HG03045 (cell line): ENCODE data around the gene COL17A1.

Experiments
- ATAC-seq: cut with Tn5 transposase; IDR thresholded peaks from one replicate; pipeline ENCODE4 v1.9.1; 2021; ENCODE audit warnings: mild to moderate bottlenecking, moderate library complexity; ENCODE audit not compliant: unreplicated experiment

Gene COL17A1

DNA sequence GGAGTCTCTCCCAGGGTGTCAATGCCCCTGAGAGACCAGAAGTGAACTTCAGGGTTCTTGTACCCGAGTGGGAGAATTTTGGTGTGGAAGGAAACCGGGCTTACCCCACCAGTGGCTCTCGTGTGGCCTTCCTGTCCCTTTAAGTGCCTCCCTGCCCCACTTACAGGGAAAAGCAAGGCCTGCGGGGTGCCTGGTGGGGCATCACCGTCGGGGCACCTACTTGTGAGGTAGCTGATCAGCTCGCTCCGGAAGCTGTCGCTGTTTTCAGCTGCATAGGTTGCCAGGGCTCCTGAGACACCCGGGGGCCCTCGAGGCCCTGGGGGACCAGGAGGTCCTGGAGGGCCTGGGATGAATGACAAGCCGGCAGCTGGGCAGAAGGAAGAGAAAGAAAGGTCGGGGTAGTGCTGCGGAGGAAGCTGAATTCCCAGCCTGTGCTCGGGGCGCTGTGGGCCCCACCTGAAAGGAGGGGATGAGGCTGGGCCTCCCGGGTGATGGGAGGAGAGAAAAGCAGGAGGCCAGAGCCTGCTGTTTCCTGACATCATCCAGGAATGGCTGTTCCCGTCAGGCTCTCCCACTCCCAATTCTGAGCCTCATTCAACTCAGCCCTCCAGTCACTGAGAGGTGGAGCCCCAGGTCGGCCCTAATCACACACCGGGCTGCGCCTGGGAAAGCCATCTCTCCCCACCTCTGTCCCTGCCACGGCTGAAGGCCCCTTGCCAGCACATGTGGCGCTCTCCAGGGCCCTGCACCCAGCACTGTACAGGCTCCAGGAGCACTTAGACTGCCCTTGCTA, 51.1 kb downstream of the COL17A1 start:
- ATAC-seq, result no peak

DNA sequence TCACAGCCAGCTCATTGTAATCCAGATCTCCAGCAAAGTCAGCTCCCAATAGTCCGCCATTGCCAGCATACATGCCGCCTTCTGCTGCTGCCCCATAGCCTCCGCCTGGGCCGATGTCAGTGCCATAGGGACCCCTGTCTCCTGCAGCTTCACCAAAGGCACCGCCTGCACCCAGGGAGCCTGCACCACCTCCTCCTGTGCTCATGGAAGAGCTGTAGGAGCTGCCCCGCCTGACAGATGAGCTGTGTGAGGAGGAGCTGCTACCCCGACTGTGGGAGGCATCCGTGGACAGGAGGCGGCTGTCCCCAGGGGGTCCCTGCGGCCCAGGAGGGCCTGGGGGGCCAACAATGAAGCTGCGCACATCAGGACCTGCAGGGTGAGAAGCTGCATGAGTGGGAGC, 51.7 kb downstream of the COL17A1 start:
- ATAC-seq, result no peak

DNA sequence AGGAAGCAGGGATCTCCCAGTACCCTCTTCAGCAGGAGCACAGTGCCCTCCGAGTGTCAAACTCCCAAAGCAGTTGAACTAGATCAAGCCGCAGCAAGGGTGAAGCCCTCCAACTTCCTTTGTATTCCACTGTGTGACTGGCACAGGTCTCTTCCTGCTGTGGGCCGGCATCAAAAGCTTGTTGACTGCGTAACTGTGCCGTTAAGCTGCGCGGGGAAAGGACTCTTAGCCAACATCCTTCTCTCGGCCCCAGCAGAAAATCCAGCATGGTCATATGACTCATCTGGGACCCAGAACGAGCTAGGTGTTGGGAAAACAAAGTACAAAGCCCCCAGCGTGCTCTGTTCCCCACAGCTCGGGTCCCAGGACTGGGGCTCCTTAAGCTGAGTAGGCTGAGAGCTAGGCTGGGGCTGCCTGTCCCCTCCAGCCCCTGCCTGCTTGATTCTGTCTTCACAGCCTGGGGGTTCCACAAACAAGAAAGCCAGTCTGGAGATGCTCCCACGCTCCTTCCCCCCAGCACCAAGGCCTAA, 52.2 kb downstream of the COL17A1 start:
- ATAC-seq, result no peak

DNA sequence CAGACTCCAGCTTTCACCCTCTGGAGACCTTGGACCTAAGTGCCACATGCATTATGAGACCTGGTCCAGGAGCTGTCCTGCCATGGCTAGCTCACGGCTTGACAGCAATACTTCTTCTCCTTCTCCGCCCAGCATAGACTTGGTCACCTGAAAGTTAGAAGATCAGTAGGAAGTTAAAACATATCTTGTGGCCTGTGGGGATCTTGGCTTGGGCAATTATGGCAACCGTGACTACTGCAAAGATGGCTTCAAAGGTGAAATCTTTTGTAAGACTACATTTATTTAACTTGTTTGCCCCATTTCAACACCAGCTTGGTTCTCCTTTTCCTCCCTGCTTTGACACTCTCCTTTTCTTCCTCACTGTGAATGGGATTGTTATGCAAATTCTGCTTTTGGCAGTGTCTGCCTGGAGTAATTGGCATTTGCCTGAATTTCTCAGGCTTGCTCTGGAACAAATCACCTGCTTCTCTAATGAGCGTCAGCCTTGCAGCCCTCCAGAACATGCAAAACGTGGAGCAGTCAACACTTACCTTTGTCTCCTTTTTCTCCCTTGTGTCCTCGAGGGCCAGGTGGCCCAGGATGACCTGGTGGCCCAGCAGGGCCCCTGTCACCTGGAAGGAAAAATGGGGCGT, 53.4 kb downstream of the COL17A1 start:
- ATAC-seq, result no peak

DNA sequence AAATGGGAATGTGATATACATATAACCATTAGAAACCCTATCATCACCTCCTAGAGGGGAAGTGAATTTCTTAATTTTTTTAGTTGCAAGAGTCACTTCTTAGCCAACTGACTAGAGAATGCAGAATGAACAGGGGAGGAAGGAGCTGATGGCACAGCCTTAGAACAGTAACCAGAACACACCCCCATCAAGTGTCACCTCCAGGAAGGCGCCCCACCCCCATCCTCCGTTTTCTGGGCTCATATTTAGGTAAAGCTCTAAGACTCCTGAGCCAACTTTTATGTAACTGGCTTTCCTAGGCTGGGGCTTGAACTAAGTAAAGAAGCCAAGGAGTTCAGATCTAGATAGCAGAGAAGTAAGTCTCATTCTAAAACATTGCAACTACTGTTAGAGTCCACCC, 54.0 kb downstream of the COL17A1 start:
- no peak for ATAC-seq

DNA sequence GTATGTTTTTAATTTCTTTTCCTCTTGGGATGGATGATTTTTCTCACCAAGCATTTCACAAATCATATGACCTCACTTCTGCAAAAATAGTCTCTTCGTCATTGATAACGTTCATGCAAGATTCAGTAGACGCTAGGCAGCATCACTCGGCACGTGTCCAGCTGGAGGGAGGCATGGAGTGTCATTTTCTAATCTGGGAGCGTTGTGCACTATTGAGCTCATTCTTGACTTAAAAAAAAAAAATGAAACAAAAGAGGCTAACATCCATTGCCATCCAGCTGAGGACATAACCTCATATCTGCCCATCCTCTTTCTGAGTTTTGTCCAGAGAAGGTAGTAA, 56.2 kb downstream of the COL17A1 start:
- ATAC-seq, result no peak

DNA sequence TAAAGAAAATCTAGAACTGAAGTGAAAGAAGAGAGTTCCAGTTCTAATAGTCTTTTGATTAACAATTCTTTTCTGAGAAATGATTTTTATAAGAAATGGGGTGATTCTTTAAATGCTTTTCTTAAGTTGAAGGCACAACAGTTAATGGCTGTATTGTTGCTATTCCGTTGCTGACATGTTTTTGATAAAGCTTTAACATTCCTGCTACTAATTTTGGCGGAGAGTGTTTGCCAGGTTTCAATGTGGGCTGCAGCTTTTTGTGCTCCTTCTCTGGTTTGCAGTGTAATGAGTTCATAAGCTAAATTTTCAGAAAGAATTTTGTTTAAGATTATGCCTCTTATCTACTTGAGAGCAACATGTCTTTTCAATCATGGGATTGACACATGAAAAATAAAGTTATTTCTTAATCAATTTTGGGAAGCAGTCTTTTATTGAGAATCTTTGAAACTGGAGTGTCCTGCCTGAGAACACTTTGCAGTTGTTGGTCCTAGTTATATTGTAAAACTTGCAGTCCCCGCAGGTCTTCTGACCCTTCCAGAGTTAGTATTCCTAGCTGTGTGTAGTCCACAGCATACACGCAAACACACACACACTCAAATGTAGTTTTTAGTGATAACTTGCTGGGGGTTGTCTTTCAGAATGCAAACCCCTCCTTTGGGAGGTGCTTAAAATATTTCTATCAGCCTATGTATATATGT, 56.7 kb downstream of the COL17A1 start:
- ATAC-seq, result no peak

DNA sequence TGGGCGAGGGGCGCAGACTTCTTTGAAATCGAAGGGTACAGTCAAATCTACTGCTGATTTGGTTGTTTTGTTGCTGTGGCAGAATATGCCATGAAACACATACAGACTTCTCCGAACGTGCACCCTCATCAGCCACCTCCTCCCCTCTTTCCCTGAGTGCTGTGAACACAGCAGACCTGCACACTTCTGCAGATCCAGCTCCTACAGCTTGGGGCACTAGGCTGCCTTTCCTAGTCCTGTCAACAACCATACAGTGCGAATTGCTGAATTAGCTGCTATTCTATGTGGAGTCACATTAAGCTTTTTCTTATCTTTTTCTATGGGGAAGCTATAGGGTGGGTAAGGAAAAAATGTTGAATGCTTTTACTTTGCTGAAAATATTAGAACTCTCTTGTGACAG, 57.5 kb downstream of the COL17A1 start:
- no peak for ATAC-seq

DNA sequence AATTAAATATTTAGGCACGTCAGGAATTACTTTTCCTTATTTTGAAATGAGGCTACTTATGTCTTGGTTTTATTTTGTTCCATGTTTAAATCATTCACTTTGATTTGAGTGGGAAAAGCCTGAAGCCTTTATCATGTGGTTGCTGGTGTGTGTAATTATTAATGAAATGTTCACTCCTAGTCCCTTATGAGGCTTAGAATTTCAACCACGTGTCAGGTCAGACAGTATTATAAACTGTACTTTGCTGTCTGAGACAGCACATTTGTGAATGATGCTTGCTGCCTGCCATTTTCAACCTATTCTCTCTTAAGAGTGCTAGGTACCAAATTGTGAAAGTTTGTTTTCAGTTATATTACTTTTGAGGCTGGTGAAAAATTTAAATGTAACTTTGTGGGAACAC, 58.9 kb downstream of the COL17A1 start:
- no peak for ATAC-seq

DNA sequence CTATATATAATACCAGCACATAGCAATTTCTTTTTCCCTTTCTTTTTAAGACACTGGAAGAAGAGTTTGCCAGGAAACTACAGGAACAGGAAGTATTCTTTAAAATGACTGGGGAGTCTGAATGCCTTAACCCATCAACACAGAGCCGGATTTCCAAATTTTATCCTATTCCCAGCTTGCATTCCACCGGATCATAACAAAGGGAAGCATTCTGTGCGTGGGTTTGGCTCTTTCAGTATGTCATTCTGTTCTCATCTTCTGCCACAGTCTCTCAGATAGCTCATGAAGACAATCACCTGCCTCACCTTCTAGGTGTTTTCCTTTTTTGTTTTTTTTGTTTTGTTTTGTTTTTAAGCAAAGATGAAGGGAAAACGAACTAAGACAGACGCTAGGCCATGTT, 60.2 kb downstream of the COL17A1 start:
- no peak for ATAC-seq

DNA sequence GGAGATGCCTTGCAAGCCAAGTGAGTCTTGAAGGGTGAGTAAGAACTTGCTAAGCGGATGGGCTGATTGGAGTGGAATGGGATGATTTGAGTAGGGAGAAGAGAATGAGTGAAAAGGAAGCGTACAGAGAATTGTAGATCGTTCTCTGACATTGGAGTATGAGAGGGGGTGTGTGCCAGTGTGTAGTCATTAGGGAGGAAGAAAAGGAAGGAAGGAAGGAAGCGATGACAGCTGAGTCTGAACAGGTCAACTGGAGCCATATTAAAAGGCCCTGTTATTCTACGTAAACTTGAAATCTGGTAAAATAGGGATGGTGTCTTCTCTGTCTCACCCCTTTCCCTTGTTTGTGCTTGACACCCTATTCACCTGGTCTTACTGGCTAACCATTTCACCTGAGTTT, 63.7 kb downstream of the COL17A1 start:
- ATAC-seq, result no peak

DNA sequence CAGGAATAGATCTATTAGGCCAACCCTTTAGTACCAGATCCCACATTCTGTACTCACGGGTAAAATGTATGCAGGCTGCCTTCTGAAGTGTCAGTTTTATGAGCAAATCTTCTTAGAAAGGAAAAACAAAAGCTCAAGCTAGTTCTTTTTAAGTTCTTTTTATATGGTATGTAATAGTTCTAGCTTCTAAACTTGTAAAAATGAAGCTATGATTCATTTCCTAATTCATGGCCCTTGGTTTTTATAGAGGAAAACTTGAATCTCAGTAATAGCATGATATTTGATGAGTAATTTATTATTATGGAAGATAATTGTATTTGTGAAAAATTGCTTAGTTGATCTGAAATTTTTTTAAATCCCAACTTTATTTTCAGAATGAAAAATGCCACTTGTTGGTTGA, 64.4 kb downstream of the COL17A1 start:
- ATAC-seq, result no peak

DNA sequence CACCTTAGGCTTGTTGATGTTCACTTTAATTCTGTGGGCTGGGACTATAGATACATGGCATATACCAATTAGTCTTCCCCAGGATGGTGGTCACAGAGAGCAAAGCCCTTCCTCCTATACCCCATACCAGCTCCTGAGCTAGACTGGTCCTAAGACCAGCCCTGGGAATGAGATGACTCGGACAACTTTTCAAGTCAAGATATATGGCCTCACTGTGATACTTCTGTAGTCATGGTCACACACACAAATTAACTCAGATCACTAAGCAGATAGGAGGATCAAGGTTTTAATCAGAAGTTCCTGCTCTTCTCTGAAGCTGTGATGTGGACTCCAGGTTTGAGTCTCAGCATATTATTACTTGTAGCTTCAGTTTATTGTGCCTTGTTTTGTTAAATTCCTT, 65.7 kb downstream of the COL17A1 start:
- ATAC-seq, result no peak

DNA sequence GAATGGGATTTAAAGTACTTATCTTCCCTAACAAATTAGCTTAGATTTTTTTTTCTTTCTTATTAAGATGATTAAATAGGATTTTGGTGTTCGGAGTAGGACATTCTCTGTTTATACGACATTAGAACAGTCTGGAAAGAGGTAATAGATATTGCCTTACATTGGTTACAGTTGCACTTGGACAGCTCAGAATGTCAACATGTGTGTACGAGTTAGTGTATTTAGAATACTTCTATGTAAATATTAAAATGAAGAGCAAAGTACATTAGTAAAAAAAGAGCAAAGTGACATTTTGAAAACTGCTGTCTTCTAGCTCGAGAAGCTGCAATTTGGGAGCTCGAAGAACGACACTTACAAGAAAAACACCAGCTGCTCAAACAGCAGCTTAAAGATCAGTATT, 67.2 kb downstream of the COL17A1 start:
- no peak for ATAC-seq

DNA sequence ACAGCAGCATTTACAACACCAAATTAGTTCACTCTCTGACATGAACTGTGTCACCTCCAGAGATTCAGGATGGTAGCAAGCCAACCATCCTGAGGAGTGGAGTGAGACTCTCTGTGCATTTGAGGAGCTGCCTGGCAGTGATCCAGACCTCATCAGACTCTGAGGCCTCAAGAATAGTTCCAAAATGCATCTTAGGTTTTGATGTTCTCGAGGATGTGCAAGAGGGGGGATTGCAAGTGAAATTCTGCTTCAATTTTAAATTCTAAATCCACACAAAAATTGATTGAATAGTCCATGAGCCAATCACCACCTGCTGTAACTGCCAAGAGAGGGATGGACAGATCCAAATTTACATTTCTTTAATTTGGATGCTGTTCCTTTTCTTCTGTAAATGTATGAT, 69.0 kb downstream of the COL17A1 start:
- ATAC-seq, result no peak

DNA sequence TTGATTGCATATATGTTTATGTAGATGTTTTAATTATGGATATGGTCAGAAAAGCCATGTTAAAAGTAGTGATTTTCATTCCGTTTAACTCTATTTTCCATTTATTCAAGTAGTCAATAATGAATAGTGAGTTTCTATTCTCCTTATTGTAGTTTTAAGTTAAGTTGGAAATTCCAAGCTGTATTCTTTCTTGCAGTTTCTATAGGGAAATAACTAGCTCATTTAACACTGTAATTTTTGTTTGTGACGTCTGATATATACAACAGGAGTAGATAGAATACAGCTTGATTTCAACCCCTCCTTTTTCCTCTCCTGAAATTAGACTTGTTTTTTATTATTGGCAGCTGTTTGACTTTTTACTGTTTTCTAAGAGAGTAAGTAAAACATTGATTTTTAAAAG, 71.5 kb downstream of the COL17A1 start:
- ATAC-seq, result no peak

DNA sequence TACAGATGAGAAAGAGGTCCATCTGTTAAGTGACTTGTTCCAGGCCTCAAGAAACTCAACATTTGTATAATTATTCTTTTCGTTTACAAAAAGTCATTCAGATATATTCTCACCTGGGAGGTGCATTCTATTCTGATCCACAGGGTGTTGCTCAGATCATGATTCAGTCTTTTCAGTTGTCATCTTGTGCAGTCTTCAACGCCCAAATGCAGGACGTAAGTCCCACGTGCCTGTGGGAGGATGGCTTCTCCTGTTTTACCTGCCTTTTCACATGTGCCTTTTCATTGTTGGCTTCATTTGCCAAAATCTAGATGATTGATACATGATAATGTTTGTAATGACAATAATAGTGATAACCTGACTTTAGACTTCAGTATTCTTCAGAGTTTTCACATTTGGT, 72.2 kb downstream of the COL17A1 start:
- ATAC-seq, result no peak

DNA sequence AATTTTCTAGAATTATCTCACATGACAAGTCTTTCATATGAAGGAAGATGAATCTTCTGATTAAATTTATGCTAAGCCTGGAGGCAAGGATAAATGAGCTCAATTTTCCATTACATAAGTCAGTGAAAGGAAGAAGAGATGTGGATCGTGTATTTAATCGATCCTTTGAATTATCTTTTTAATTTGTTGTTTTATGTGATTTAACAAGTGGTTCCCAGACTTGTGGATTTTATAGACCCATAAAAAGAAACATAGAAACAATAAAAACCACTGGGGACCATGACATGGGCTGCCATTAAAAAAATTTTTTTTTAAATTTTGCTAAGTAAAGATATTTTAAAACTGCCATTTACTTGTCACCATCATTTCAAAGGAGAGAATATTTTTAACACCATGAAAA, 73.8 kb downstream of the COL17A1 start:
- ATAC-seq, result no peak

DNA sequence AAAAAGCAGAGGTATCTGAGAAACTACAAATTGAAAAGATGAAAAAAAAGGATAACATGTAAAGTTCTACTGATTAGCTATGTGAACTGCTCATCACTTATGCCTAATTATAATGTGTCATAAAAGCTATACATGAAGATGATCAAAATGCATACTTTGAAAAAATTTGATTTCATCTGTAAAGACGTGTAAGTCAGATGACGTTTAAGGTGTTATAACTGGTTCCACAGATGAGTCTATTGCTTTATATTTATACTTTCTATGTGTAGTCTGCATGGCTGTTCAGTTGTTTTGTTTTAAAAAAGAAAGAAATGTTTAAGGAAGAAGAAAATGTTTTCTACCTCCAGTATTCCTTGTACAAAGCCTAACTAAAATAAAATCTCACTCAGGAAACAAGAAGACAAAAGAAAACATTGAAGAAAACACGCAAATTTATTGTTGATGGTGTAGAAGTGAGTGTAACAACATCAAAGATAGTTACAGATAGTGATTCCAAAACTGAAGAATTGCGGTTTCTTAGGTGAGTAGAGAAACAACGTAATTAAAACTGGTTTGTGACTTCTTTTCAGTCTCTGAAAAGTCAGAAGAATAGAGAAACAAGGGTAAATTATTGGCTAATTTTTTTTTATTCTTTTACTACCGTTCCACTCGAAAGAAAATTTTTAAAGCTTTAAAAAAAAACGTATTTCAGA, 80.4 kb downstream of the COL17A1 start:
- ATAC-seq, result no peak

DNA sequence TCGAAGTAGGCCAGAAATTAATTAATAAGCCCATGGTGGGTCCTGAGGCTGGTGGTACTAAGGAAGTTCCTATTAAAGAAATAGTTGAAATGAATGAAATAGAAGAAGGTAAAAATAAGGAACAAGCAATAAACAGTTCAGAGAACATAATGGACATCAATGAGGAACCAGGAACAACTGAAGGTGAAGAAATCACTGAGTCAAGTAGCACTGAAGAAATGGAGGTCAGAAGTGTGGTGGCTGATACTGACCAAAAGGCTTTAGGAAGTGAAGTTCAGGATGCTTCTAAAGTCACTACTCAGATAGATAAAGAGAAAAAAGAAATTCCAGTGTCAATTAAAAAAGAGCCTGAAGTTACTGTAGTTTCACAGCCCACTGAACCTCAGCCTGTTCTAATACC, 82.8 kb downstream of the COL17A1 start:
- ATAC-seq, result no peak

DNA sequence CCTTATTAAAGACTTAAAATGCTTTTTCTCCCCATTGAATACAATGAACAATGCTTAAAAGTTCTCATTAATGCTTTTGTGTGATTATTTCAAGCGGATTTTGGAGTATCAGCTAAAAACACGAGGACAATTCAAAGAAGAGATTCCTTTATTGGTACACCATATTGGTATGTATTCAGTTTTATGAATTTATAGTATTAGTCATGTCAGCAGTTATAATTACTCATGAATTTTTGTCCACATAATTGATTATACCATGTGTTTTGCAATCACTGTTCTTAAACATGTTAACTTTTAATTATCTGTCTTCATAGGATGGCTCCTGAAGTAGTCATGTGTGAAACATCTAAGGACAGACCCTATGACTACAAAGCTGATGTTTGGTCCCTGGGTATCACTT, 86.9 kb downstream of the COL17A1 start:
- ATAC-seq, result no peak

DNA sequence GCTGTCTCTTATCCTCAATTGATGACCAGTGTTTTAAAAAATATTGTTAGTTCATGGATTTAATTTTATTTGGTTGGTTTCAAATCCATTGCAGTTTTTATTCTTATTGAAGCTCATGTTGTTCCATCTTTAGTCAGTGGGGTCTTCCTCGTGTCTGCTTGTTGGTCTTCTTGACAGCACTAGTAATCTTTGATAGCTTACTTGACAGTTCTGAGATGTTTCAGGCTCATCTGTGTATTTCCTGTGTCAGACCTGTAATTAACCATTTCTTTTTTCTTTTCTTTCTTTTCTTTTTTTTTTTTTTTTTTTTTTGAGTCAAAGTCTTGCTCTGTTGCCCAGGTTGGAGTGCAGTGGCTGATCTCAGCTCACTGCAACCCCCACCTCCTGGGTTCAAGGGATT, 90.5 kb downstream of the COL17A1 start:
- ATAC-seq, result no peak
